HFFc6 (cell line): ENCODE measurements around the gene NGEF. TPM values are rescaled to one million over a fixed set of nuclear protein-coding genes. Genes with fewer than 3 reads are reported as not detected.

Experiments
- DNase-seq: peaks from one replicate; pipeline ENCODE4 v3.0.0-alpha.2; 2018
- H3K27ac Mint-ChIP-seq: 2 replicates; pipeline ENCODE4 v1.8.0; 2020; ENCODE audit warnings: mild to moderate bottlenecking, mixed read lengths
- H3K27me3 Mint-ChIP-seq: 2 replicates; pipeline ENCODE4 v1.8.0; 2021; ENCODE audit warnings: mild to moderate bottlenecking, moderate library complexity, mixed read lengths; ENCODE audit not compliant: insufficient read depth
- H3K36me3 Mint-ChIP-seq: 2 replicates; pipeline ENCODE4 v1.8.0; 2021; ENCODE audit warnings: low read depth, mixed read lengths
- H3K4me1 Mint-ChIP-seq: 2 replicates; pipeline ENCODE4 v1.8.0; 2020; ENCODE audit warnings: low read depth, mixed read lengths
- H3K4me3 Mint-ChIP-seq: 2 replicates; pipeline ENCODE4 v1.8.0; 2020; ENCODE audit warnings: mild to moderate bottlenecking, moderate library complexity, mixed read lengths
- H3K9me3 Mint-ChIP-seq: 2 replicates; pipeline ENCODE4 v1.8.0; 2020; ENCODE audit warnings: mild to moderate bottlenecking, mixed read lengths
- CTCF ChIP-seq: fragments of 200-600 bp; sonication (generic); IDR thresholded peaks from 2 replicates; pipeline ENCODE4 v1.5.0; 2021; ENCODE audit warnings: antibody characterized with exemption, mild to moderate bottlenecking
- total RNA-seq, 6 experiments: library from RNA; stranded (reverse); fragmentation: NEBNext Ultra II Directional; extraction: Animal tissue kit (Norgen Biotek cat#: 25700); gene quantifications; 2 replicates in 1 of 6; 3 replicates in 5 of 6; pipeline ENCODE4 v1.2.3, GENCODE V29; 2021

The NGEF gene
- total RNA-seq, 6 experiments from 2014 or later = 0.20 to 0.36 (median 0.28) TPM; not detected in 3

- no peak for DNase-seq
- no peak for TF ChIP-seq CTCF
- Mint-ChIP-seq H3K9me3 (peaks cover 12% of the 10 kb centered on the region; the same call in 1 of the 2 replicates), H3K4me3 (no peak overlapping the region), H3K27me3 (peaks cover 17% of the 10 kb centered on the region), H3K4me1 (no peaks in the 10 kb centered on the region), H3K36me3 (0 out of 2 replicates have a peak, but pooled peaks cover 5% of the 10 kb centered on the region), H3K27ac (no peak overlapping the region)
These were observed 45.6 kb downstream of the NGEF start for GRCh38 chr2:232967474-232967873.

- Mint-ChIP-seq H3K4me3 (no peak overlapping the region), H3K9me3 (peaks cover 20% of the 10 kb centered on the region; the same call in 1 of the 2 replicates), H3K36me3 (0 out of 2 replicates have a peak, but pooled peaks cover 5% of the 10 kb centered on the region), H3K27ac (no peak overlapping the region), H3K27me3 (peaks cover 17% of the 10 kb centered on the region), H3K4me1 (no peaks in the 10 kb centered on the region)
- no peak for TF ChIP-seq CTCF
- DNase-seq = no peak
These were observed 46.9 kb downstream of the NGEF start for GRCh38 chr2:232966122-232966521.

GRCh38 chr2:232963913-232964312 is 49.1 kb downstream of the NGEF start:
- Mint-ChIP-seq H3K27me3 (peaks cover 21% of the 10 kb centered on the region), H3K36me3 (0 out of 2 replicates have a peak, but pooled peaks cover 5% of the 10 kb centered on the region), H3K4me3 (no peak overlapping the region), H3K27ac (no peak overlapping the region), H3K9me3 (peaks cover 24% of the 10 kb centered on the region), H3K4me1 (no peaks in the 10 kb centered on the region)
- no peak for DNase-seq
- no peak for TF ChIP-seq CTCF

- Mint-ChIP-seq H3K4me3 (no peak overlapping the region), H3K9me3 (peaks cover 17% of the 10 kb centered on the region), H3K4me1 (no peaks in the 10 kb centered on the region), H3K27ac (no peak overlapping the region), H3K36me3 (no peaks in the 10 kb centered on the region), H3K27me3 (peaks cover 25% of the 10 kb centered on the region)
- no peak for DNase-seq
- no peak for TF ChIP-seq CTCF
These were observed 52.2 kb downstream of the NGEF start for GRCh38 chr2:232960862-232961261.

- H3K36me3 Mint-ChIP-seq = no peaks in the 10 kb centered on the region
- H3K9me3 Mint-ChIP-seq = peaks cover 12% of the 10 kb centered on the region
- H3K27me3 Mint-ChIP-seq = peaks cover 22% of the 10 kb centered on the region
- H3K4me1 Mint-ChIP-seq = no peaks in the 10 kb centered on the region
- no peak overlapping the region for H3K4me3 Mint-ChIP-seq
- no peak for DNase-seq
- no peak for TF ChIP-seq CTCF
- H3K27ac Mint-ChIP-seq = no peak overlapping the region
These were observed 53.9 kb downstream of the NGEF start for GRCh38 chr2:232959139-232959538.

- H3K27me3 Mint-ChIP-seq = peaks cover 23% of the 10 kb centered on the region
These were observed 55.4 kb downstream of the NGEF start for GRCh38 chr2:232957657-232958090.

More at GRCh38 chr2:232957657-232958090, 55.4 kb downstream of the NGEF start:
- H3K4me1 Mint-ChIP-seq = no peaks in the 10 kb centered on the region
- H3K27ac Mint-ChIP-seq = no peak overlapping the region
- no peaks in the 10 kb centered on the region for H3K36me3 Mint-ChIP-seq
- no peak overlapping the region for H3K4me3 Mint-ChIP-seq
- peaks cover 12% of the 10 kb centered on the region for H3K9me3 Mint-ChIP-seq
- no peak for TF ChIP-seq CTCF
- DNase-seq = no peak
